GM10847 (cell line): ENCODE measurements around the gene MYO1D.

Experiments used
- POLR2A ChIP-seq: IDR thresholded peaks from 2 replicates; pipeline ENCODE4 v1.6.1; 2011; ENCODE audit not compliant: insufficient read length; ENCODE audit errors: extremely low read depth

The MYO1D gene

GRCh38 chr17:32834104-32834503 lies 42.8 kb downstream of the MYO1D start:
- no peak for TF ChIP-seq POLR2A

- TF ChIP-seq POLR2A: no peak
Observed at GRCh38 chr17:32833526-32833925, 43.4 kb downstream of the MYO1D start.

GRCh38 chr17:32833076-32833475 lies 43.8 kb downstream of the MYO1D start:
- no peak for TF ChIP-seq POLR2A

GRCh38 chr17:32831627-32832243 lies 45.2 kb downstream of the MYO1D start:
- TF ChIP-seq POLR2A: no peak

- no peak for TF ChIP-seq POLR2A
Observed at GRCh38 chr17:32831223-32831622, 45.7 kb downstream of the MYO1D start.

GRCh38 chr17:32828822-32829221 lies 48.1 kb downstream of the MYO1D start:
- no peak for TF ChIP-seq POLR2A

GRCh38 chr17:32827227-32827626 lies 49.7 kb downstream of the MYO1D start:
- TF ChIP-seq POLR2A: no peak

- TF ChIP-seq POLR2A: no peak
Observed at GRCh38 chr17:32826076-32826475, 50.8 kb downstream of the MYO1D start.

- TF ChIP-seq POLR2A: no peak
Observed at GRCh38 chr17:32824334-32824733, 52.6 kb downstream of the MYO1D start.

- no peak for TF ChIP-seq POLR2A
Observed at GRCh38 chr17:32822996-32823395, 53.9 kb downstream of the MYO1D start.

GRCh38 chr17:32820440-32820839 lies 56.5 kb downstream of the MYO1D start:
- TF ChIP-seq POLR2A: no peak

- no peak for TF ChIP-seq POLR2A
Observed at GRCh38 chr17:32819787-32820186, 57.1 kb downstream of the MYO1D start.

- no peak for TF ChIP-seq POLR2A
Observed at GRCh38 chr17:32819035-32819434, 57.9 kb downstream of the MYO1D start.

GRCh38 chr17:32815460-32815859 lies 61.5 kb downstream of the MYO1D start:
- no peak for TF ChIP-seq POLR2A

GRCh38 chr17:32814836-32815235 lies 62.1 kb downstream of the MYO1D start:
- no peak for TF ChIP-seq POLR2A

GRCh38 chr17:32813021-32813420 lies 63.9 kb downstream of the MYO1D start:
- no peak for TF ChIP-seq POLR2A

GRCh38 chr17:32810690-32811089 lies 66.2 kb downstream of the MYO1D start:
- TF ChIP-seq POLR2A: no peak
